ENCODE measurements around the gene ADCK1.
"Not testable (repeated sequence)": the region's sequence is repeated elsewhere in the genome, so short reads cannot be mapped to it uniquely, and the experiment has no call there.

ADCK1 gene

DNA sequence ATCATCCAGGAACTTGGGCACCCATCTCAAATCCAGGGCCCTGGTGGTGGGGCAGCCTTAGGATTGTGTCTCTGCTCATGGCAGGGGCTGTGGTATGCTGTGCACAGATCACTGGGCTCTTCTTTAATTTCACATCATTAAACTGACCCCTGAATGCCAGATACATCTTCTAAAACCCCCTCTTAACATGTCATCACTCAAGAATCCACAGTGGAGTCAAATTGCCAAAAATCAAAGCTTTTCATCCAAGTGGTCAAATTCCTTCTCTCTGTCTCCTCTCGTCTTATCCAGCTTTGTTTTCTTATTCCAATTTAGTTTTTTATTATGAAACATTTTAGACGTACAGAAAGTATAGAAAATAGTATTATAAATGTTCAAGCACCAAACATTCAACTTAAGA lies 97.5 kb downstream of the ADCK1 start:
- DNase-seq (ENCODE audit: low spot score) (no peak), FAIRE-seq (no peak)

DNA sequence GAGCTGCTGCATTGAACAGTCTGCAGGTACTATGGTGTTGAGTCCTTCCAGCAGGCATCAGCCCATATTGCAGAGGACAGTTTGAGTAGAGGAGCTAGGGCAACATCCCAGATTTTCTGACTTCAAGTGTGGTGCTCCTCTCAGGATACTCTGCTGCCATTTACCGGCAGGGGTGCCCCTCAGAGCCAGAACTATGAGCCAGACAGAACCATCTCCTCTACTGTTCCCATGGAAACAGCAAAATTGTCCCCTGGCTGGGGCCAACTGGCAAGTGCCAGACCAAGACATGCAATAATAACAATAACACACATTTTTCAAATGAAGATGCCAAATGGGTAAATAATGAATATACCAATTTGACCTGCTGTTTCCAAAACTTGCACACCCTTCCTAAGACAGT lies 102.9 kb downstream of the ADCK1 start:
- DNase-seq (ENCODE audit: low spot score) (no peak), FAIRE-seq (no peak)

DNA sequence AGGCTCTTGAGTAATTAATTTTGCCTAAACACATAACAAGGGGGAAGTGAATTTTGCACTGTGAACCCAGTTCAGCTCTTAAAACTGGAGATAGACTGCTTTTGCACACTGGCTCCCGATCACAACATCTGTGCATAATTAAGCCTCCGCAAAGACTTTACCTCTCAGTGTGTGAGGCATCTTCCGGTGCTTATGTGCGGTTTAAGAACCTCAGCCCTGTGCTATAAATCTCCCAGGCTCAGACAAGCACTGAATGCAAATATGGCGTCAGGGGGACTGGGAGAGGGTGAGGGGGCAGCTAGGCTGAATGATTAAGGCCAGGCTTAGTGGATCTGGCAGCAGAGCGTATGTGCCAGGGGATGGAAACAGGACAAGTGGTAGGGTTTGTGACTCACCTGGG lies 103.3 kb downstream of the ADCK1 start:
- FAIRE-seq (no peak), DNase-seq (ENCODE audit: low spot score) (no peak)

DNA sequence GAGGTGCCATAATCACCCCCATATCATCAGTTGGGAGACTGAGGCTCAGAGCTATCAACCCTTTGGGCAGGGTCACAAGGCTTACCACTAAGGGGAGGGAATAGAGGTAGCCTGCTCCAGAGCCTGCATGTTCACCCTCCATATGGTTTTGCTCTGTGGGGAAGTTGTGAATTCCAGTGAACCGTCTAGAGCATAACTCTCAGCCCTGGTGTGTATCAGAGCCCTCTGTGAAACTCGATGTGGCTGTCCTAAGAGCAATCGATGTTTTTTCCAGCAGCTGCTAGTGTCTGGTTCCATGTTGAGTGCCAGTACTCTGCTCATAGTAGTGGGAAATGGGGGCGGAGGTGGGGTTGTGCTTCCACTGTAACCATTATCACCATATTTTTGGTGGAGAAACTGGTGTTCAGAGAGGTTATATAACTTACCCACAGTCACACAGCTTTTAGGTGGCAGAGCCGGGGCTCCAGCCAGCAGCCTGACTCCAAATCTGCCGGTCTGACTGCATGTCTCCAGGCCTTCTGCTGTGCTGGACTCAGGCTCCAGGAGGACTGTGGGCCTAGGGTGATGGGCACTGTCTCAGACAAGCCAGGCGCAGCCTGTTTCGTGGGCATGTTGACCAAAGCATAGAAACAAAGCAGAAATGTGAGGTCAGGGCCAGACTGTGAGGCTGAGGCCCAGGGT lies 104.2 kb downstream of the ADCK1 start:
- no peak for DNase-seq (ENCODE audit: low spot score)
- FAIRE-seq: no peak

DNA sequence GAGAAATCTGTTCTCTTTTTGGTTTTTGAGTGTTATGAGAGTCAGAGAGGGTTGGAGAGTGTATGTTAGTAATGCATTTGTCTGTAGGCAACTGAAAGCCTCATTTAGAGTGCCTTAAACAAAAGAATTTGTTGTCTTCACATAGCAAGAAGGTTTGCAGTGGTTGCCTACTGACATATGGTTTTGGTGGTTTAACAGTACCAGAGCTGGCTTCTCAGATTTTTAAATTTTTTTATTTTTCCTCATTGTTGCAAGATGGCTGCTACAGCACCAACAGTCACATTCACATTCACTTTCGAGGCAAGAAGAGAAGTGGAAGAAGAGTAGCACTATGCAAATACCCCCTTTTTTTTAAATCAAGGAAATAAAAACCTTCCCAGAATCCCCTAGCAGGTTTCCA lies 106.5 kb downstream of the ADCK1 start:
- DNase-seq (ENCODE audit: low spot score) (no peak), FAIRE-seq (no peak)

DNA sequence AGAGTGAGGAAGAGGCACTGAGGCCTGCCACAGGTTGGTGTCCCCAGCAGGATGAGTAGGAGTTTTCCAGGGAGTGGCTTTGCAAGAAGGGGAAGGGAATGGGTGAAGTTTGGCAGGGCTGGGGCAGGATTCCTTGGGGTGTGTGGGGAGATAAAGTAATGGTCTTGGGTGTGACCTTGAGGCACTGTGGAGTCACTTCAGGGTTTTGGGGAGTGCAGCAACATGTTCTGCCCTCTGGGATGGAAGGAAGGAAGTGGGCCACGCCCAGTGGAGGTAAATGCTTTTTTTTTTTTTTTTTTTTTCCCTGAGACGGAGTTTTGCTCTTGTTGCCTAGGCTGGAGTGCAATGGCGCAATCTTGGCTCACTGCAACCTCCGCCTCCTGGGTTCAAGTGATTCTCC lies 108.9 kb downstream of the ADCK1 start:
- no peak for FAIRE-seq
- DNase-seq (ENCODE audit: low spot score): no peak

DNA sequence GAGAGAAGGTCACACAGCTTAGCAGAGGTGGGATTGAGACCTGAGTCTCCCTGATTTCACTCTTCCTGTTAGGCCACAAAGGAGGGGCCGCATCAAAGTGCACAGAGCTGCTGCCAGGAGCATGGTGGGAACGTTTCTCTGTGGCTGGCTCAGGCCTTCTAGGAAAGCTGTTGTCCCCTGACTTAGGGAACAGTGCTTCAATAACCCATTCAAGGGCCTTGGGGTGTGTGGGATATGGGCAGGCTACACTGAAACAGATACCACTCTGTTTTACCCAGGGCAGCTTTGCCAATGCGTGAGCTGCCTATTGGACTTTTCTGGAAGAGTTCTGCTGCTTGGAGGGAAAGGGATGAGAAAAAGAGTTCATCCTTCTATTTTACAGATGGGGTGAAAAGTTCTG lies 110.0 kb downstream of the ADCK1 start:
- DNase-seq (ENCODE audit: low spot score): no peak
- no peak for FAIRE-seq

DNA sequence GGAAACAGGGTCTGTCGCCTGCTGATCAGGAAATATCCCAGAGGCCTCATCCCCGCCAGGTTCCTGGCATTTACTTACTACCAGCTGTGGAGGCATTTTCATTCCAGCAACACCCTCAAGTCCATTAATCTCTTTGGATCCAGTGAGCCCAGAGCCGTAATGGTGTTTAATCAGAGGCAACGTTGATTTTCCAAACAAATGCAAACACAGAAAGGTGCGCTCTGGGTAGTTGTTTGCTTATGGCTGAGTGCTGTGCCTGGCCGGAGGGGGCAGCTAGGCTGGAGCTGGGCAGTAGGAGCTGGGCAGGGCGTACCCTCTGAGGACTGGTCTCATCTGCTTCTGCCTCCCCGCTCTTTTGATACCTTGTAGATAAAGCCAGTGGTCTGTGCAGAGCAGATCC lies 110.6 kb downstream of the ADCK1 start:
- no peak for FAIRE-seq
- DNase-seq (ENCODE audit: low spot score): no peak

DNA sequence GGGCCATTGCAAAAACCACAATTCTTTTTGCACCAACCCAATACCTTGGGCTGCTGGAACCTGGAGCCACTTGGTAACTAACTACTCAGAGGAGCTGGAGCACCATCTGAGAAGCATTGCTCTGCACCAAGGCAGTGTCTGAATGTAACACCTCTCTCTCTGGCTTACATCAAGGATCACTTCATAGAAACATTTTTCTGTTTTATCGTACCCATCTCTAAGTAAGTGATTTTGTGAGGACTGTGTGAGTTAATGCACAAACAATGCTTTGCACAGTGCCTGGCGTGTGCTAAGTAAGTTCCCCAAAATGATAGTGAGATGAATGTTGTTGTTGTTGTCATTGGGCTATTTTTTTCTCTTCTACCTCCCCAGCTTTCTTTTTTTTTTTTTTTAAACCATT lies 111.4 kb downstream of the ADCK1 start:
- no peak for FAIRE-seq
- DNase-seq (ENCODE audit: low spot score): no peak

DNA sequence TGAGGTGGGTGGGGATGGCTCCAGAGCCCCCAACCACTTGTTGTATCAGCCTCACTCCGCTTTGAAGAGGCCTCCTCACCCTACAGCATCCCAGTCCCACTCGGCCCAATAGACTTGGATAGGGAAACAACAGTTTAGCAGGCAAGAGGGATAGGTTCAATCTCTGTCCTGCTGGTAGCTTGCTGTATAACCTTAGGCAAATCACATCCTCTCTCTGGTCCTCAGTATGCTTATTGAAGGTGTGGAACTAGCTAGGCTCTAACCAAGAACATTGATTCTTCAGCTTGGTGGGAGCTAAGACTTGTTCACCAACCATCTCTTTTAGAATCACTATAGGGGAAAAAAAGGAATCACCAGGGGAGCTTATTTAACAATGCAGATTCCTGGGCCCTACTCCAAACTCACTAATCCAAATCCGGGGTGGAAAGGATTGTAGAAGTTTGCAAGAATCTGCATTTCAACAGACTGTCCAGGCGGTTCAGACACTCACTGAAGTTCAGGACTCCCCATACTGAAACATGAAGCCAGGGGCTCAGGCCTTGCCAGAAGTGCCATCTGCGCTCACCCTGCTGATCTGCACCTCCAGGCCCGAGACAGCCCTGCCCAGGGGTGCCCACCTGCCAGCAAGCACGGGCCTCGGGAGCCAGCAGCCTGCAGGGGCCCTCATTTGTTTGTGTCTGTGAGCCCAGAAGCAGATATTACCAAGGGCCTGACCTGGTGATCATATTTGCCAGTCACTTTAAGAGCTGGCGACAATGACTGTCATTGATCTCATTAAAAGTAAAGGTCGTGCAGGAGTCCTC lies 113.0 kb downstream of the ADCK1 start:
- DNase-seq (ENCODE audit: low spot score): no peak
- FAIRE-seq: no peak

DNA sequence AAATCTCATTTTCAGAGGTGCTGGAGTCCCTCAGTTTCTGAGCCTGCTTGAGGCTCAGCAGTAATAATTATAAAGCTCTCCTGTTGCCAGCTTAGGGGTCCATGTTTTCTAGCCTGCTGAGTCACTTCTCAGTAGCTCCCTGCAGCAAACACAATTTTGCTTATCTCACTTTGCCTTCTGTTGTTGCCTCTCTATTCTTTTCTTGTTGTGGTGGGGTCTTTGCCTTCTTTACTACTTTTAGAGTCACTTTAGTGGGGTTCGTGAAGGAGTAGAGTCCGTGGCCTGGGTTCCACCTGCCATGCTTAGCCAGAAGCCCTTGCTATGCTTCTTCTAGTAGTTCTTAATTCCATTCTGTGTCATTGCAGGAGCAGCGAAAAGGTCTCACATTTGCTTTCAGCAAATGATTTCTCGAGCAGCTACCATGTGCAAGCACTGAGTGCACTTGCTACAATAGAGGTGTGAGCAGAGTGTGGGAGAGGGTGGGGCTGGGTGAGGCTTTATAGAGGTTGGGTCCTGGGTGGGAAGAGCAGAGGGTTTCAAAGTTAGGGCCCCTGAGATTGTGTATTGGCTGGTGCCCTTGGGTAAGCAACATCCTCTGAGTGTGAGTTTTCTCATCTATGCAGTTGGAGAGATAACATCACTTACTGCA lies 114.3 kb downstream of the ADCK1 start:
- no peak for DNase-seq (ENCODE audit: low spot score)
- no peak for FAIRE-seq

DNA sequence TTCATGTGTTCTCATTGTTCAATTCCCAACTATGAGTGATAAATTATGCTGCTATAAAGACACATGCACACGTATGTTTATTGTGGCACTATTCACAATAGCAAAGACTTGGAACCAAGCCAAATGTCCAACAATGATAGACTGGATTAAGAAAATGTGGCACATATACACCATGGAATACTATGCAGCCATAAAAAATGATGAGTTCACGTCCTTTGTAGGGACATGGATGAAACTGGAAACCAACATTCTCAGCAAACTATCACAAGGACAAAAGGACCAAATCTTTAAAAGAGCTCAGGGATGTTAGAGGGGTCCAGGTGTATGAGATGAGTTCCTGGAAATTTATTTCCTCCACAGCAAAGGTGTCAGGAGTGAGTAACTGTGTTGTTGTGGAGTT lies 115.5 kb downstream of the ADCK1 start:
- not testable (repeated sequence) for DNase-seq (ENCODE audit: low spot score); FAIRE-seq

DNA sequence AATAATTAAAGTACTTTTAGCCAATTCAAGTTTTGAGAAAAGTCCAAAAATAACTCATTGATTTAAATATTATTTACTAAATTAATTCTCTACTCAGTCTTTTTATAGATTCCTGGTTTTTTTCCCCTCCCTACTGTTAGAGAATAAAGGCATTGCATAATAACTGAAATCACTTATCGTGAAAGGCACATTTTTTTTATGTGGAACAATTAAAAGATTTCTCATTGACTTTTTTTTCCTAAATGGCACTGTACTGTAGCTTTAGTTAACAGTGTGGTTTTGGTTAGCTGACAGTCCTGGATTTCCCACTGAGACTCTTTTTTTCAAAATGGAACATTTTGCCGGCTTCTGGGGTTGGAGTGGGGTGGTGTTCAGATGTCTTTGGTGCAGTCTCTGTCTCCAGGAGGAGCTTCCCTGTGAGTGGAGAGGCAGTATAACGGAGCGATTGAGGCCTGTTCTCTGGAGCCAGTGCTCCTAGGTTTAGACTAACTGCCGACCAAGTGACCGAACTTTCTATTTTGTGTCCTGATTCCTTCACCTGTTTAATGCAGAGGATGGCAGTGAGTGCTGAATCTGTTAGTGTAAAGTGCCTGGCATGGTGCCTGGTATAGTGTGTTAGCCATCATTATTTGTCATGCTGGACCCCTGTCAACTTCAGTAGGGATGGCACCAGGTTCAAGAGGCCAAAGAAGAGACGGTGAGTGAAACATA lies 117.7 kb downstream of the ADCK1 start:
- DNase-seq (ENCODE audit: low spot score) (no peak), FAIRE-seq (no peak)

DNA sequence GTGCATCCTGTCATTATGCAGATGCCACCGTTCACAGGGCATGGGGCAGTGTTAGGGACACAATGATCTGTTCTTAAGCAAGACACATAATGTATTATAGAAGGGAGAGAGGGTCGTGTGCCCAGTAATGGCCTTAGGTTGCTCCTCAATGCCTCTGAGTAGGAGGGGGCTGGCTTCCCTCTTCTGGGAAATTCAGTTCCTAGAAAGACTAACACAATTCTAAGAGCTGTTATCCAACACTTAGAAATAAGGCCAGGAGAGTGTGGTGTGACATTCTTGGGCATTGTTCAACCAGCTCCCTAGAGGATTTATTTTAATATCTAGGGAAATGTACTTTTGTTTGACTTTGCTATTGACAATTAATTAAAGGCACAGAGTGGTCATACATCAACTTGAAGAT lies 118.5 kb downstream of the ADCK1 start:
- FAIRE-seq: no peak
- DNase-seq (ENCODE audit: low spot score): no peak

DNA sequence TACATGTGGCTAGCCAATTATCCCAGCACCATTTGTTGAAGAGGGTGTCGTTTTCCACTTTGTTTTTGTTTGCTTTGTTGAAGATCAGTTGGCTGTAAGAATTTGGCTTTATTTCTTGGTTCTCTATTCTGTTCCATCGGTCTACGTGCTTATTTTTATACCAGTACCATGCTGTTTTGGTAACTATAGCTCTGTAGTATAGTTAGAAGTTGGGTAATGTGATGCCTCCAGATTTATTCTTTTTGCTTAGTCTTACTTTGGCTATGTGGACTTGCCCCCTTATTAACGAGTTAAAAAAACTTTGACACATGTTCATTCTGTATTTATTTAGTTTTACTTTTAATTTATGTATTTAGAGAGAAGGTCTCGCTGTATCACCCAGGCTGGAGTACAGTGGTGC lies 120.4 kb downstream of the ADCK1 start:
- FAIRE-seq: no peak
- DNase-seq (ENCODE audit: low spot score): no peak

DNA sequence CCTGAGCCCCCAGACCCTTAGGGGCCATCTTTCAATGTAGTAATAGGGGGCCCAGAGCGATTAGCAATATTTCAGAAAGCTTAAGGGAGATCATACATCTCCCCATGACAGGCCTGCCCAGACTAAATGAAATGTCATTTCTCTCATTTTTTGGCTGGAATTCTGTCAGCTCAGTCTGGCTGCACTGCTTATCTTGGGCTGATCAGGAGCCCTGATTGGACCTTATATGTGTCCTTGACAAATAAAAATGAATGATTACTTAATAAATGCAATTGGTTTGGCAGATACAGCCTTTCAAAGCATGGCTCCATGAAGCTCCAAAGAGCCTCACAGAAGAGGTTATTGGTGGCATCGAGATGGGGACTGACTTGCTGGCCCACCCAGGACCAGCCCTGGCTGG lies 121.9 kb downstream of the ADCK1 start:
- FAIRE-seq: no peak
- DNase-seq (ENCODE audit: low spot score): no peak

DNA sequence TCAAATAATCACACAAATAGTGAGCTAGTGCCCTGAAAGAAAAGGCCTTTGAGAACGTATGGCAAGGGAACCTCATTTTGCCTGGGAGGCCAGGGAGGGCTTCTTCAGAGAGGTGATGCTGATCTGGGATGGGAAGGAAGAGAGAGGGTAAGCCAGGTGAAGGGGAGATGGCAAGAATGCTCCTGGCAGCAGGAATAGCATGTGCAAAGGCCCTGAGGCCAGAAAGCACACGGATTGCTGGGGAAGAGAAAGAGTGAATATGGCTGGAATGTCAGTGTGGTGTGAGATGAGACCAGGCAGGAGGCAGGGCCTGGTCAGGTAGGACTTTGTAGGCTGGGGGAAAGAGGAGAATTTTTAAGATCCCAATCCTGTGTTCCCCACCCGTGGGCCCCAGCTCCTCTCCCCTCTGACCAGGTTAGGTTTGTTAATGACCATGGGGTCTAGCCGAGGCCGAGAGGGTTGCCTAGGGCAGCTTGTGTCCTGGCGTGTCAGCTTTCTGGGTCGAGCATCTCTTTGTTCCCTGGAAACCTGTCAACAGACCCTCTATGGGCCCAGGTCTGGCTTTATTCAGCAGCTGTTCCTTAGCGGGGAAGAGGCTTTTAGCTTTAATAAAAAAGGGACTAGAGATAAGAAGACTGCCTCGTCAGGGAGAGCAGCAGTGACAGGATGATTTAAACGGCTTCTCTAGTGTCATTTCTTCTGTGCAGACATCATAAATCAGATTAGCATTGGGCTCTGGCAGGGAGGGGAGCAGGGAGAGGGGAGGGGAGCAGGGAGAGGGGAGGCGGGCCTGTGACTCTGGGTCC lies 123.4 kb downstream of the ADCK1 start:
- no peak for FAIRE-seq
- DNase-seq (ENCODE audit: low spot score): no peak

DNA sequence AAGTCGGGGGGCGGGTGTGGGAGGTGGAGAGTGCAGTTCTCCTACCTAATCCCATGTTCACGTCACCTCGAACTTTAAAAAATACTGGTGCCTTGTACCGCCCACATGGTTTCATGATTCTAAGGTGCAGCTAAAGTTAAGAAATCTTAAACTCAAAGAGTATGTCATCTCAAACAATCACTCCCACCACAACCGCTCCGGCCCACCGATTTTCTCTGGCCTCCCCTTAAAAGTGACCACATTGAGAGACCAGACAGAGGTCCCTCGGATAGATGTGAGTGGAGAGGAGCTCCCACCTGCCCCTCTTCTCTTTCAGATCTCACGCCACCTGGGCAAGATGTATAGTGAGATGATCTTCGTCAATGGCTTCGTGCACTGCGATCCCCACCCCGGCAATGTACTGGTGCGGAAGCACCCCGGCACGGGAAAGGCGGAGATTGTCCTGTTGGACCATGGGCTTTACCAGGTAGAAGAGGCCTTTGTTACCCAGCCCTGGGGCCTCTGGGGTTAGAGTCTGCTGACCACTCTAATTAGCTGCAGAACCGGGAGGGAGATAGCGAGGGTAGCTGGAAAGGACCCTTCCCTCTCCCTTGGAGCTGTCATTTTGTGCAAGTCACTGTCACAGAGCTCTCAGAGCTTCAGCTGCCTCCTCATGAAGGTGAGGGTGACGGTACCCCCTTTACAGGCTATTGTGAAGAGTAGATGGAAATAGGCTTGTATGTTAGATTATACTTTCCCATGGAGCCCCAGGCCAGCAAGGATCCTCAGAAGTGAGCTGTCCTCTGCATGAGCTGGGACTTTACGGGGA lies 124.4 kb downstream of the ADCK1 start:
- no peak for DNase-seq (ENCODE audit: low spot score)
- no peak for FAIRE-seq

DNA sequence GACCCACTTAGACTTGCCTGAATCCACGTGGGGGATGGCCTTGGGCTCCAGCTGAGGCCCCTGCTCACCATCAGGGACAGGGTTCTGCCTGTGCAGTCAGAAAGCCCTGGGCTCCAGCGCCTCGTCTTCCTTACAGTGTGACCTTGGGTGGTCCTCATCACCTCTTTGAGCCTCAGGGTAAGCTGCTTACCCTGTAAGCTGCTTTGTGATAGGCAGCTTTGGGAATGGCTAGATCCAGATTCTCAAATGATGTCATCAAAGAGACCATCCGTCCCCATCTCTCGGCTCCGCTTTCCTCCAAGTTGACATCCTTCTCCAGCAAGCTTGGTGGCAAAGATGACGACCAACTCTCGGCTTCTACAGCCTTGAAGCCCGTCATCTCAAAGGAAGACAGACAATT lies 127.0 kb downstream of the ADCK1 start:
- DNase-seq (ENCODE audit: low spot score) (no peak), FAIRE-seq (no peak)

DNA sequence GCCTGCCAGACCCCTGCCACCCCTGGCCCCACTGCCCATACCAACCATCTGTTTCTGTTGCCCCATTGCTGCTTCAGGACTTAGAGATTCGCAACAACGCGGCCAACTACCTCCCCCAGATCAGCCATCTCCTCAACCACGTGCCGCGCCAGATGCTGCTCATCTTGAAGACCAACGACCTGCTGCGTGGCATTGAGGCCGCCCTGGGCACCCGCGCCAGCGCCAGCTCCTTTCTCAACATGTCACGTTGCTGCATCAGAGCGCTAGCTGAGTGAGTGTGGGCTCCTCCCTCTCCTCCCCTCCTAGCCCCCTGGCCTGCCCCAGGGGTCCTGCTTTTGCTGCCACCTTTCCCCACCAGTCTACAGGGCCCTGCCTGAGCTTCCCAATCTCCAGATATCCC lies 131.5 kb downstream of the ADCK1 start:
- no peak for DNase-seq (ENCODE audit: low spot score)
- peak; percentile 79 for FAIRE-seq
